PFSK-1 (cell line): ENCODE measurements around the gene ATXN1.

Source experiments
- FOXP2 ChIP-seq: optimal IDR thresholded peaks from 2 replicates; pipeline ENCODE3; 2011; ENCODE audit warnings: borderline replicate concordance, control low read depth, inconsistent platforms; ENCODE audit not compliant: insufficient read depth; ENCODE audit errors: extremely low read length, extremely low read depth
- POLR2AphosphoS5 ChIP-seq: IDR thresholded peaks from 2 replicates; pipeline ENCODE4 v1.6.1; 2012; ENCODE audit warnings: low read depth, mild to moderate bottlenecking, control low read depth, low read length, moderate library complexity
- REST ChIP-seq, 2 experiments: IDR thresholded peaks; 2 replicates each; pipeline versions ENCODE4 v1.6.1 to v1.8.0; 2011 to 2012; ENCODE audit warnings: low read depth in 2 of 2, low read length in 2 of 2, control low read depth in 1 of 2, inconsistent platforms in 1 of 2, mild to moderate bottlenecking in 1 of 2, moderate library complexity in 1 of 2; ENCODE audit not compliant: insufficient read depth in 1 of 2
- SIN3A ChIP-seq: IDR thresholded peaks from 2 replicates; pipeline ENCODE4 v1.6.1; 2012; ENCODE audit warnings: mild to moderate bottlenecking, low read length, moderate library complexity, borderline replicate concordance; ENCODE audit not compliant: insufficient read depth
- TAF1 ChIP-seq: IDR thresholded peaks from 2 replicates; pipeline ENCODE4 v1.6.1; 2012; ENCODE audit warnings: low read length, control low read depth, borderline replicate concordance; ENCODE audit not compliant: insufficient read depth

- TF ChIP-seq POLR2AphosphoS5 (no peak), TAF1 (no peak), FOXP2 (no peak), REST (IDR thresholded peaks at IDR 0.05; ENCODE audit: insufficient read depth in 1 of 2, low read depth in 2 of 2, low read length in 2 of 2) (no peak), SIN3A (no peak)
These were observed 401.7 kb downstream of the ATXN1 start for GRCh38 chr6:16359563-16359962.
